Ishikawa (cell line): ENCODE results near the gene MYH16.

Experiments
- EP300 ChIP-seq: IDR thresholded peaks from 2 replicates; pipeline ENCODE4 v1.6.1; 2012; ENCODE audit warnings: borderline replicate concordance
- USF1 ChIP-seq: IDR thresholded peaks from 2 replicates; pipeline ENCODE4 v1.6.1; 2012

GRCh38 chr7:99290980-99291607, 18.5 kb downstream of the MYH16 start:
- TF ChIP-seq USF1 (no peak), EP300 (no peak)
